ENCODE data around the gene DOCK6. TPM values are rescaled to one million over a fixed set of nuclear protein-coding genes. Genes with fewer than 3 reads are reported as not detected.

The DOCK6 gene
- total RNA-seq, 1 donor from 2014 or later: 131 TPM

DNA sequence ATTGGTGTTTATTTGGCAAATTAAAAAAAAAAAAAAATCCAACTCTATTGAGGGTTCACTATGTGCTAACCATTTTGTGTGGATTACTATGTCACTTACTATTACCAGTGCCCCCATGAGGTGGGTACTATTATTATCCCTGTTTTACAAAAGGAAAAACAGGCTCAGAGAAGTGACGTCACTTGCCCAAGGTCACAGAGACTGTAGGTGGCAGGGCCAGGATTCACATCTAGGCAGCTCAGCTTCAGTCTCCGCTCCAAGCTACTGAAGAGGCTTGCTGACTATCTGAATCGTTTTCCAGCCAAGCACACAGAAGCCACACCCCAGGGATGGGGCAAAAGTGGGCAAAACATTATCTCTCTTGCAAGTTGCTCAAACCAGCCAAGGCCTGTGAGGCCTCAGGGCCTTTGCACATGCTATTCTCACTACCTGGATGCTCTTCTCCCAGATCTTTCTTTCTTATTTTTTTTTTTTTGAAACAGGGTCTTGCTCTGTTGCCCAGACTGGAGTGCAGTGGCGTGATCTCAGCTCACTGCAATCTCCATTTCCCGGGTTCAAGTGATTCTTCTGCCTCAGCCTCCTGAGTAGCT, 27.7 kb downstream of the DOCK6 start:
- ATAC-seq (no peak), DNase-seq (ENCODE audit: low spot score) (no peak)
- intact Hi-C loops (cut with DNase I): no loop called here

DNA sequence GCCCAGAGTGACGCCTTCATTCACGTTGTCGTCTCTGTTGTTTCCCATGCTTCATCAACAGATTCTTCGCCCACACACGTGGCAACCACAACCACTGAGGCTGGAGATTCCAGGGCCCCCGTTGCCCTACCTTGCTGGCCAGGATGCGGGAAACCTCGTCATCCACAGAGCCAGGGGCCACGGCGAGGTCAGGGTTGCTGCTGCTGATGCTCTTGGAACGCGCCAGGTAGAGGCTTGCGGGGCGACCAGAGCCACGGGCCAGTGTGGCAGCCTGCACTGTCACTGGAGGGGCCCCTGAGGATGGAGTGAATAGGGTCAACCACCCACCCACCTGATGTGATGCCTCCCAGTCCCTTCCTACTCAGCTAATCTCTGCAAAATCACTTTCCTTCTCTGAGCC, 29.3 kb downstream of the DOCK6 start:
- intact Hi-C loops (cut with DNase I): no loop called here
- no peak for ATAC-seq
- DNase-seq (ENCODE audit: low spot score): no peak

DNA sequence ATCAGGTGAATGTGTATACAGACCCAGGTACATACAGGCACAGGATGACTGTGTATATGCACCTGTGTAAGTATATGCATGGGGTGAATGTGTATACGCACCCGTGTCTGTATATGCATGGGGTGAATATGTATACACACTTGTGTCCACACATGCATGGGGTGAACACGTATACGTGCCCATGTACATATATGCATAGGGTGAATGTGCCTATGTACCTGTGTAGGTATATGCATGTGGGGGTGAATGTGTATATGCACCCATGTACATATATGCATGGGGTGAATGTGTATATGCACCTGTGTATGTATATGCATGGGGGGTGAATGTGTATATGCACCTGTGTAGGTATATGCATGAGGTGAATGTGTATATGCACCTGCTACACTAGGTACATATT, 29.8 kb downstream of the DOCK6 start:
- DNase-seq (ENCODE audit: low spot score): no peak
- intact Hi-C loops (cut with DNase I): no loop called here
- no peak for ATAC-seq

DNA sequence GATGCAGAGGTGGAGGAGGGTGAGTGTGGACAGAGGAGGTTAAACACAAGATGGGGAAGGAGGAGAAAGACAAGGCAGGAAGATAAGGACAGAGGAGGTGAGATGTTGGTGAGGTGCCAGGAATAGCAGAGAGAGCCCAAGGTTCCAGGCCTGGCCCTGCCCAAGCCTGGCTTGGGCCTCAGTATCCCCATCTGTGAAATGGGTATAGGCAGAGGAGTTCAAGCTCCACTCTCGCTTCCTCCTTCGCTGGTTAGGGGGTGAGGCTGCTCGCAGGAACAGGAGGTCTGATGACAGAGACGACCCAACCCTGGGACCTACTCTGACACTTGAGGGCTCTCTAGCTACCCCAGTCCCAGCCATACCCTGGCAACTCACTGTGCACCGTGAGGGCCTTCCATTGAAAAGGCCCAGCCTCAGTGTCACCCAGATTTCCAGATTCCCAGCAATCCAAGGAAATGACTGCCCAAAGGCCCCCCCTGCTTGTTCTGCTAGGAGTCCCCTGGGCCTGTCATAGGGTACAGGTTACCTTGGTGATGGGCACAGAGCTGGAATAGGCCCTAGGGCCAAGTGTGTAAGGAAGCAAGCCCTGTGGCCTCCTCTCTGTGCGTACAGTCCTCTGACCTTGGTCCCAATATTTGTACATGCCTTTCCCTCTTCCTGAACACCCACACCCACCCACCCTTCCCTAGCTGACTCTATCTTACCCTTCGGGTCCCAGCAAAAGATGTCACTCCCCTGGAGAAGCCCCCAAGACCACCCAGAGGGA, 31.5 kb downstream of the DOCK6 start:
- ATAC-seq (peak; percentile 41), DNase-seq (ENCODE audit: low spot score) (no peak)

DNA sequence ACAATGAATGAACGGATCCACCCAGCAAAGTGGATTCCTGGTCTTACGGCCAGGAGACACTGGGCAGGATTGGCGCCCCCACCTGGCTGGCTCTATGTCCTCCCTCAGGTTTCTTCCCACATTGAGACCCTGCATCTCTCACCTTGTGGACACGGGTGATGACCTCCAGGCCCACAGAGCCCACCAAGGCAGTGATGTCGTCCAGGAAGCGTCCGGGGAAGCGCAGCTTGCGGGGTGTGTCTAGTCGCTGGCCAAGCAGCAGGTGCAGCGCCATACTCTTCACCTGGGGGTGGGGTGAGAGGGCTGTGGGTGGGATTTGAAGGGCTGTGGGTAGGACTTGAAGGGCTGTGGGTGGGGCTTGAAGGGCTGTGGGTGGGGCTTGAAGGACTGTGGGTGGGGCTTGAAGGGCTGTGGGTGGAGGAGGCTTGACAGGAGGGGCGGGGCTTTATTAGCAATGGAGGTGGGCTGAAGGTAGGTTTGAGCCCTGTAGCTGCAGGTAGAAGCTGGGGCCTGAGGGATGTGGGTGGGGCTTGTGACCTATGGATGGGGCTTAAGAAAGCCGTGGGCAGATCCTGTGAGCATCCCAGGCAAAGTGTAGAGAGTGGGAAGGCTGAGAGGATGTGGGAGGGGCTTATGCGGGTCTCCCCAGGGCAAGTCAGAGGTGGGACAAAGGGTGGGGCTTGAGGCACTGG, 35.0 kb downstream of the DOCK6 start:
- intact Hi-C loops (cut with DNase I): no loop called here
- ATAC-seq (no peak), DNase-seq (ENCODE audit: low spot score) (no peak)

More for the DNA sequence above, 31.5 kb downstream of the DOCK6 start:
- intact Hi-C loops (cut with DNase I): no loop called here

- DNase-seq (ENCODE audit: low spot score) (no peak), ATAC-seq (no peak)
- intact Hi-C loops (cut with DNase I): no loop called here
These were observed 35.6 kb downstream of the DOCK6 start for GRCh38 chr19:11226716-11227166.

DNA sequence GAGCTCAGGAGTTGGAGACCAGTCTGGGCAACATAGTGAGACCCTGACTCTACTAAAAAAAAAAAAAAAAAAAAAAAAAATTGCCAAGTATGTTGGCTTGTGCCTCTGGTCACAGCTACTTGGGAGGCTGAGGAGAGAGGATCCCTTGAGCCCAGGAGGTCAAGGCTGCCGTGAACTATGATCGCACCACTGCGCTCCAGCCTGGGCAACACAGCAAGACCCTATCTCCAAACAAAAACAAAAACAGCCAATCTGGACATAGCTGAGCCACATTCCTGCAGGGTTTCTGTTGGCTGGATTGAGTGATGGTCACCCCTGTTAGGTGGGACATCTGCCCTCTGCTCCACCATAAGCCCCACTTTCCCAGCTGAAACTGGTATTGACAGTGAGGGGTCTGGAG, 36.5 kb downstream of the DOCK6 start:
- ATAC-seq (no peak), DNase-seq (ENCODE audit: low spot score) (no peak)
- intact Hi-C loops (cut with DNase I): no loop called here

GRCh38 chr19:11225172-11225571, 37.2 kb downstream of the DOCK6 start:
- intact Hi-C loops (cut with DNase I): no loop called here
- DNase-seq (ENCODE audit: low spot score): no peak
- ATAC-seq: peak; percentile 56

DNA sequence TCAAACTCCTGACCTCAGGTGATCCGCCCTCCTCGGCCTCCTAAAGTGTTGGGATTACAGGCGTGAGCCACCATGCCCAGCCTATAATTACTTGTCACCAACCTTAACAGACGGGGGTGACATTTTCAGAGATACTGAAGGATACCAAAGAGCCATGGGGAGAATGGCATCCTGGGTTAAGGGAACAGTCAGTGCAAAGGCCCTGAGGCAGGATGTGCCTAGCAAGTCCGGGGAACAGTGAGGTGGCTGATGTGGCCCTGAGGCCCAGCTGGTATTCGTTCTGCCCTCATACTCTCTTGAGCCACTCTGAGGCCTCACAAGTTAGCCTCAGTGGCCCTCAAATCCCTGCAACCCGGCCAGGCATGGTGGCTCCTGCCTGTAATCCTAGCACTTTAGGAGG, 37.9 kb downstream of the DOCK6 start:
- intact Hi-C loops (cut with DNase I): no loop called here
- DNase-seq (ENCODE audit: low spot score): no peak
- ATAC-seq: no peak

- DNase-seq (ENCODE audit: low spot score) (no peak), ATAC-seq (no peak)
- intact Hi-C loops (cut with DNase I): no loop called here
These were observed 39.1 kb downstream of the DOCK6 start for GRCh38 chr19:11223200-11223599.

DNA sequence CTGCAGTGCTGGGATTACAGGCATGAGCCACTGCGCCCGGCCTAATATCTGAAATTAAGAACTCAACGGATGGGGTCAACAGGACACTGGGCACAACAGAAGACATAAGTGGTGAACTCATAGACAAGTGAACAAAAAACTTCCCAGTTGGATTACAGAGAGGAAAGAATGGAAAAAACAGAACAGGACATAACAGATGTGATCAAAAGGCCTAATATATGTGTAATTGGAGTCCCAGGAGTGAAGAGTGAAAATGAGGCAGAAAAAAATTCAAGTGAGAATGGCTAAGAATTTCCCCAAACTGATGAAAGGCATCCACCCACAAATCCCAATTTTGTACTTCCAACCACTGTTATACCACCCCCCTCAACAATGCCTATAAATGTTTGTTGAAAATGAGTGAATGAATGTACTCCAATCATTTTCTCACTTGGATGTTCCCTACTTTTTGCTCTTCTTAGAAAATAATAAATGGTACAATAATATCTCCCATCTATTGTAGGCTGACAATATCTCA, 41.2 kb downstream of the DOCK6 start:
- intact Hi-C loops (cut with DNase I): no loop called here
- ATAC-seq: no peak

GRCh38 chr19:11214387-11214786, 47.9 kb downstream of the DOCK6 start:
- intact Hi-C loops (cut with DNase I): no loop called here
- DNase-seq (ENCODE audit: low spot score) (no peak), ATAC-seq (no peak)

More for the DNA sequence above, 41.2 kb downstream of the DOCK6 start:
- DNase-seq (ENCODE audit: low spot score): no peak

DNA sequence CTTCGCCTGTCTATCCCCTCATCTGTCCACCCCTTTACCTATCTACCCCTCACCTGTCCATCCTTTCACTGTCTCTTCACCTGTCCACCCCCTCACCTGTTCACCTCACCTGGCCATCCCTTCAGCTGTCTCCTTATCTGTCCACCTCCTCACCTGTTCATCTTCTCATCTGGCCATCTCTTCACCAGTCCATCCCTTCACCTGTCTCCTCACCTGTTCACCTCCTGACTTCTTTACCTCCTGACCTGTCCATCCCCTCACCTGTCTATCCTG, 51.7 kb downstream of the DOCK6 start:
- intact Hi-C loops (cut with DNase I): no loop called here
- DNase-seq (ENCODE audit: low spot score): no peak

GRCh38 chr19:11209839-11210655, 52.3 kb downstream of the DOCK6 start:
- intact Hi-C loops (cut with DNase I): loop anchor here (10.0 kb wide), 1 partner anchor 185 kb away; no protein-coding TSS in a partner anchor

More for the DNA sequence above, 51.7 kb downstream of the DOCK6 start:
- no peak for ATAC-seq

DNA sequence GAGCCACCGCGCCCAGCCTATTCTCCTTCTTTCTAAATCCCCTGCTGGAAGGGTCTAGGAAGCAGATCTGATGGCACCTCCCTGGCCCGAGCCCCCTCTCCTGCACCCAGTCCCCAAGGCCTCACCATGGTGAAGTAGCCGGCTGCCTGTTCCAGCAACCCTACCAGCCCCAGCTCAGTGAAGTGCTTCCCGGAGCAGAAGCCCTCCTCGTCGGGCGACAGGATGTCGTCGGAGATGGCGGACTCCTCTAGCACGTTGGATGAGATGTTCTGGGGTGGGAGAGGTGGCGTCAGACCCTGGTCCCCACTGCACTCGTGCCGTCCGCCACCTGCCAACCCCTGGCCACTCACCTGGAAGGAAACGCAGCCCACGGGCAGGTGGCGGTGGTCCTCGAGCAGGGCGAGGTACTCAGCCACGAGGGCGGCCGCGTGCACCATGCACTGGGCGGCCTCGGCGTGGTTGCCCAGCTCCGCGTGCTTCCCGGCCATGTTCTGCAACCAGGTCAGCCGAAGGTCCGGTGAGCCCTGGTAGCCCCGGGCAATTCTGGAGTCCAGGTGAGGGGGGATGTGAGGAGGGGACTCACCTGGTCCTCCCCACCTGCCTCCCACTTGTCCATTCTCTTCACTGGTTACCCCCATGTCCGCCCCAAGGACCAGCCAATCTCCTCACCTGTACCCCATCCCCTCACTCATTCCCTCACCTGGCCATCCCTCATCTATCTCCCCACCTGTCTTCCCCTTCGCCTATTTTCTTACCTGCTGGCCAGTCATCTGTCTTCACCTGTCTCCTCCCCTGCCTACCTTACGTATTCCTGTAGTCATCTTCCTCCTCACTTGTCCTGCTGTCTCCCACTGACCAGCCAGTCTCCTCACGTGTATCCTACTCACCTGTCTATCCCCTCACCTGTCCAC, 53.5 kb downstream of the DOCK6 start:
- no peak for DNase-seq (ENCODE audit: low spot score)
- ATAC-seq: no peak
- intact Hi-C loops (cut with DNase I): loop anchor here (10.0 kb wide), 1 partner anchor 184 kb away; no protein-coding TSS in a partner anchor

More at GRCh38 chr19:11209839-11210655, 52.3 kb downstream of the DOCK6 start:
- ATAC-seq (no peak), DNase-seq (ENCODE audit: low spot score) (no peak)

DNA sequence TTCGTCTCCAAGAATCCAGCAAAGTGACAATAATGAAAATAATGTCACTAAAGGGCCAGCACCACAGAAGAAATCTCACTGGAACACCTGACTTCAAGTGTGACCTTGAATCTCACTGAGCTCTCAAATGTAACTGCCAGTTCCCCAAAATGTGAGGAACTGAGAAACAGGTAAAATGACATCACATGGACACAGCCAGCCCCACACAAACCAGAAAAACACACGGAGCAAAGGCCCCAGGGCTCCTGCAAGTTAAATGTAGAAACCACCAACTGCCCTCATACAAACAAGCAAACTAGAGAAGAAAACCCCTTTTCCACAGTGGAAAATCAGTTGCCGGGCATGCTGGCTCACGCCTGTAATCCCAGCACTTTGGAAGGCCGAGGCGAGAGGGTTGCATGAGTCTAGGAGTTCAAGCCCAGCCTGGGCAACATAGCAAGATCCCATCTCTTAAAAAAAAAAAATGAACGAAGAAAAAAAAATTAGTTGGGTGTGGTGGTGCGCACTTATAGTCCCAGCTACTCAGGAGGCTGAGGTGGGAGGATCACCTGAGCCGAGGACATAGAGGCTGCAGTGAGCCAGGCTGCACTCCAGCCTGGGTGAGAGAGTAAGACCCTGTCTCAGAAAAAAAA, 56.3 kb downstream of the DOCK6 start:
- no peak for DNase-seq (ENCODE audit: low spot score)
- intact Hi-C loops (cut with DNase I): loop anchor here (10.0 kb wide), 1 partner anchor 181 kb away; no protein-coding TSS in a partner anchor
- no peak for ATAC-seq

DNA sequence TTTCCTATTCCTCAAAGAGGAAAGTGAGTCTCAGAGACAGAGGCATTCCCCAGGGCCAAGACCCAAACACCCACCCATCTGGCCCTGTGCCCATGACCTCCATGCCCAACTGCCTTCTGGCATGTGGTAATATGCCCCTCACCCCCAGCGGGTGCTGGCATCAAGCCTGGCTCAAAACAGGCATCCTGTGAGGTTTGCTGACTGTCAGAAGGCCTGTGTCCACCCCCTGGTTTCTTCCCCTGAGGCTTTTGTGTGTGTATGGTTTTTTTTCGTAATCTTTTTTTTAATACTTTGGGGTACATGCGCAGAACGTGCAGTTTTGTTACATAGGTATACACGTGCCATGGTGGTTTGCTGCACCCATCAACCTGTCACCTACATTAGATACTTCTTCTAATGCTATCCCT, 57.4 kb downstream of the DOCK6 start:
- ATAC-seq (no peak), DNase-seq (ENCODE audit: low spot score) (peak; percentile 86)
- intact Hi-C loops (cut with DNase I): loop anchor here (5.0 to 10.0 kb wide), 2 partner anchors 68 to 180 kb away; no protein-coding TSS in a partner anchor
